GM12878 (cell line): ENCODE measurements around the gene CTSO. TPM values are rescaled to one million over a fixed set of nuclear protein-coding genes. Genes with fewer than 3 reads are reported as not detected.

Source experiments
- ATAC-seq: fragments of 200-7000 bp; cut with Tn5 transposase; 3 replicates; pipeline ENCODE4 v1.9.1; 2020; ENCODE audit warnings: mild to moderate bottlenecking, moderate library complexity
- BruUV-seq: library from RNA; stranded (reverse); fragments of 400-500 nt; replicated peaks from 2 replicates; lab custom pipeline; 2021; lab: Mats Ljungman, UMichigan
- CTCF ChIA-PET: fragments of 300-600 bp; sonication (Branson Sonifier 250); formaldehyde crosslinking; extraction: SDS; loops from one replicate; lab custom pipeline; 2021; ENCODE audit warnings: inconsistent platforms; lab: Yijun Ruan, JAX
- POLR2A ChIA-PET: fragments of 350-600 bp; formaldehyde crosslinking; extraction: SDS; loops from one replicate; lab custom pipeline; 2021; ENCODE audit warnings: inconsistent platforms; lab: Charles Lee
- RAD21 ChIA-PET: fragments of 300-600 bp; sonication (Branson Sonifier 250); formaldehyde crosslinking; loops from one replicate; lab custom pipeline; 2023; ENCODE audit warnings: antibody characterized with exemption; ENCODE audit not compliant: unreplicated experiment; lab: Charles Lee
- SMC1A ChIA-PET: fragments of 300-600 bp; sonication (Branson Sonifier 250); formaldehyde crosslinking; loops from one replicate; lab custom pipeline; 2023; ENCODE audit not compliant: unreplicated experiment, uncharacterized antibody; lab: Charles Lee
- DNase-seq: peaks from one replicate; pipeline ENCODE4 v3.0.0-alpha.2; 2011; ENCODE audit warnings: low read depth, low spot score
- FAIRE-seq: peaks from 3 replicates; lab custom pipeline; 2011; peaks lifted over from hg19 to GRCh38; lab: Jason Lieb, UNC
- H2AFZ ChIP-seq: 2 replicates; pipeline ENCODE4 v1.6.0; 2011; ENCODE audit warnings: low read depth, low read length, control low read depth; ENCODE audit not compliant: control insufficient read depth
- H3K27ac ChIP-seq: 2 replicates; pipeline ENCODE4 v1.5.1; 2011; ENCODE audit warnings: control low read depth; ENCODE audit not compliant: control insufficient read depth, insufficient read depth
- H3K27me3 ChIP-seq, 2 experiments: replicated peaks in 1 of 2; 2 replicates each; pipeline versions ENCODE4 v1.6.0 to v1.6.1; 2011; ENCODE audit warnings: low read length in 1 of 2; ENCODE audit not compliant: control insufficient read depth in 2 of 2, insufficient read depth in 2 of 2
- H3K36me3 ChIP-seq, 2 experiments: 2 replicates each; pipeline ENCODE4 v1.5.1; 2011; ENCODE audit warnings: low read length in 1 of 2; ENCODE audit not compliant: control insufficient read depth in 2 of 2, insufficient read depth in 2 of 2
- H3K4me1 ChIP-seq: 2 replicates; pipeline ENCODE4 v1.6.1; 2011; ENCODE audit warnings: mild to moderate bottlenecking, low read length, moderate library complexity, mixed read lengths; ENCODE audit not compliant: control insufficient read depth, insufficient read depth
- H3K4me2 ChIP-seq: 2 replicates; pipeline ENCODE4 v1.6.0; 2011; ENCODE audit warnings: control low read depth; ENCODE audit not compliant: control insufficient read depth, insufficient read depth
- H3K4me3 ChIP-seq: fragments of 200-600 bp; sonication (generic); 2 replicates; pipeline ENCODE4 v1.5.1; 2016
- H3K79me2 ChIP-seq: 2 replicates; pipeline ENCODE4 v1.6.0; 2011; ENCODE audit warnings: low read length; ENCODE audit not compliant: control insufficient read depth, insufficient read depth
- H3K9ac ChIP-seq: 2 replicates; pipeline ENCODE4 v1.8.0; 2011; ENCODE audit warnings: low read length, control low read depth, mixed read lengths; ENCODE audit not compliant: control insufficient read depth, insufficient read depth
- H3K9me3 ChIP-seq: replicated peaks from 3 replicates; pipeline ENCODE4 v1.5.1; 2011; ENCODE audit warnings: mild to moderate bottlenecking, low read length; ENCODE audit not compliant: control insufficient read depth, insufficient read depth
- H4K20me1 ChIP-seq: 2 replicates; pipeline ENCODE4 v1.6.0; 2011; ENCODE audit not compliant: control insufficient read depth, insufficient read depth
- BMI1 ChIP-seq: fragments of 450-650 bp; IDR thresholded peaks from 2 replicates; pipeline ENCODE4 v1.6.1; 2016; ENCODE audit warnings: mild to moderate bottlenecking, moderate library complexity, borderline replicate concordance
- NFIC ChIP-seq: IDR thresholded peaks from 2 replicates; pipeline ENCODE4 v1.6.1; 2012; ENCODE audit warnings: low read depth, mild to moderate bottlenecking, inconsistent platforms, low read length, moderate library complexity
- PAX5 ChIP-seq: IDR thresholded peaks from 2 replicates; pipeline ENCODE4 v1.6.1; 2011; ENCODE audit warnings: low read depth, low read length, borderline replicate concordance
- PML ChIP-seq: IDR thresholded peaks from 2 replicates; pipeline ENCODE4 v1.6.1; 2012; ENCODE audit warnings: low read length, inconsistent platforms
- RB1 ChIP-seq: fragments of 450-650 bp; formaldehyde crosslinking; IDR thresholded peaks from 2 replicates; pipeline ENCODE4 v1.6.1; 2017; ENCODE audit warnings: mild to moderate bottlenecking, borderline replicate concordance
- TARDBP ChIP-seq: IDR thresholded peaks from 2 replicates; pipeline ENCODE4 v1.6.1; 2016; ENCODE audit warnings: borderline replicate concordance
- WGBS: methylation state at CpG from one replicate; pipeline ENCODE4 v1.1.6; 2016; ENCODE audit warnings: low lambda C conversion rate; ENCODE audit not compliant: insufficient replicate concordance, insufficient coverage; ENCODE audit errors: missing lambda C conversion rate; 5-methylcytosine and 5-hydroxymethylcytosine counted together
- in situ Hi-C: fragments of 300-500 bp; cut with MboI; formaldehyde crosslinking; loops from 9 replicates; pipeline ENCODE4 v1.14.3; 2018; ENCODE audit warnings: mixed read lengths
- intact Hi-C: fragments of 100-400 bp; cut with micrococcal nuclease; formaldehyde crosslinking; loops from one replicate; pipeline ENCODE4 v1.14.2; 2022; ENCODE audit not compliant: unreplicated experiment
- polyA plus RNA-seq, 11 experiments: library from polyadenylated mRNA; depleted of rRNA in 4 of 11; unstranded in 6 of 11; stranded (reverse) in 5 of 11; fragments of >200 nt; fragmentation: Nextera tagmentation in 4 of 11; fragmentation: Illumina TruSeq in 1 of 11; extraction: Ambion mirVana in 4 of 11; extraction: Trizol in 1 of 11; gene quantifications; 1 replicate in 1 of 11; 2 replicates in 10 of 11; pipeline versions ENCODE4 v1.2.1 to v1.2.3, GENCODE V29; 2011 to 2016; ENCODE audit warnings: inconsistent platforms in 2 of 11, missing spikeins in 2 of 11, low read depth in 1 of 11
- total RNA-seq, 4 experiments: library from RNA; depleted of rRNA in 3 of 4; stranded (reverse); fragments of >200 nt in 3 of 4; fragmentation: Illumina TruSeq in 1 of 4; extraction: Trizol in 1 of 4; gene quantifications; 2 replicates each; pipeline versions ENCODE4 v1.2.1 to v1.2.3, GENCODE V29; 2013 to 2021
- TF ChIP-seq, protein P1 (sequence below): fragments of 450-650 bp; IDR thresholded peaks from 2 replicates; pipeline ENCODE4 v1.6.1; 2018; ENCODE audit warnings: mild to moderate bottlenecking, low read depth, moderate library complexity; ENCODE audit not compliant: partially characterized antibody

The CTSO gene
- total and polyA plus RNA-seq, 10 of the 15 experiments (the other 5 are each of a cell fraction or from before 2014, with no cell fraction given): 3.9 to 9.7 (median 7.0) TPM

DNA sequence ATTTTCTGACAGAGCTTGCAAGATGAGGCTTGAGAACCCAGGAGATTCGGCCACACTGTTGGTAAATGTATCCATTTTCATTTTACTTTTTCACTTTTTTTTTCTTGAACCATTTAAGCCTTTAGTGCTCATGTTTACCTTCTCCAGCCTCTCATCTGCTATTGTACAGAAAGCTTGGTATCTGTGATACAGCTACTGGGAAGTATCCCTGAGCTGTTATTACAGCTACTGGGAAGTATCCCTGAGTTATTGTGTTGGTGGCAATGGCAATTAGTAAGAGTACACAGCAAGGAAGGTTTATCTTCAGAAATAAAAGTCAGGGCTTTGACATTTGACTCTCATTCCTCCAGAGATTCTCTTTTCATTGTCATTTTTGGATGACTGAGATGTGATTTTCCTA lies 11.8 kb downstream of the CTSO start:
- Histone ChIP-seq H3K4me3 (no peak overlapping the region), H3K9me3 (no peaks in the 10 kb centered on the region), H3K4me2 (no peak overlapping the region), H3K9ac (no peak overlapping the region), H3K27me3 (no peaks in the 10 kb centered on the region), H3K4me1 (no peaks in the 10 kb centered on the region), H3K27ac (no peak overlapping the region), H3K79me2 (no peaks in the 10 kb centered on the region), H4K20me1 (no peaks in the 10 kb centered on the region), H3K36me3 (no peaks in the 10 kb centered on the region), H2AFZ (no peak overlapping the region)
- in situ Hi-C loops (no loop called here), intact Hi-C loops (no loop called here)
- BruUV-seq: no TSS peak
- ATAC-seq (no peak), DNase-seq (no peak), FAIRE-seq (no peak)
- ChIA-PET CTCF (interaction anchor here (1.1 to 1.8 kb wide), 4 partner anchors 11 to 132 kb away, joined by 3 to 7 read pairs (median 5); partner anchors contain the start of gene CTSO), POLR2A (interaction anchor here (1.0 kb wide), 1 partner anchor 10 kb away, joined by 3 read pairs; no protein-coding TSS in a partner anchor), SMC1A (interaction anchor here (1.0 to 1.4 kb wide), 3 partner anchors 10 to 33 kb away, joined by 3 to 4 read pairs (median 3); partner anchors contain the start of gene CTSO), RAD21 (interaction anchor here (1.8 kb wide), 1 partner anchor 11 kb away, joined by 7 read pairs; the partner anchor contains the start of gene CTSO)
- TF ChIP-seq PML: no peak
- no peak for TF ChIP-seq BMI1
- no peak for TF ChIP-seq RB1
- no peak for TF ChIP-seq TARDBP
- no peak for TF ChIP-seq NFIC
- no peak for TF ChIP-seq PAX5
- TF ChIP-seq, protein P1, sequence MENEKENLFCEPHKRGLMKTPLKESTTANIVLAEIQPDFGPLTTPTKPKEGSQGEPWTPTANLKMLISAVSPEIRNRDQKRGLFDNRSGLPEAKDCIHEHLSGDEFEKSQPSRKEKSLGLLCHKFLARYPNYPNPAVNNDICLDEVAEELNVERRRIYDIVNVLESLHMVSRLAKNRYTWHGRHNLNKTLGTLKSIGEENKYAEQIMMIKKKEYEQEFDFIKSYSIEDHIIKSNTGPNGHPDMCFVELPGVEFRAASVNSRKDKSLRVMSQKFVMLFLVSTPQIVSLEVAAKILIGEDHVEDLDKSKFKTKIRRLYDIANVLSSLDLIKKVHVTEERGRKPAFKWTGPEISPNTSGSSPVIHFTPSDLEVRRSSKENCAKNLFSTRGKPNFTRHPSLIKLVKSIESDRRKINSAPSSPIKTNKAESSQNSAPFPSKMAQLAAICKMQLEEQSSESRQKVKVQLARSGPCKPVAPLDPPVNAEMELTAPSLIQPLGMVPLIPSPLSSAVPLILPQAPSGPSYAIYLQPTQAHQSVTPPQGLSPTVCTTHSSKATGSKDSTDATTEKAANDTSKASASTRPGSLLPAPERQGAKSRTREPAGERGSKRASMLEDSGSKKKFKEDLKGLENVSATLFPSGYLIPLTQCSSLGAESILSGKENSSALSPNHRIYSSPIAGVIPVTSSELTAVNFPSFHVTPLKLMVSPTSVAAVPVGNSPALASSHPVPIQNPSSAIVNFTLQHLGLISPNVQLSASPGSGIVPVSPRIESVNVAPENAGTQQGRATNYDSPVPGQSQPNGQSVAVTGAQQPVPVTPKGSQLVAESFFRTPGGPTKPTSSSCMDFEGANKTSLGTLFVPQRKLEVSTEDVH: no peak
- 39% methylated on average over 1 of the region's 1 CpG for WGBS
